ENCODE results near the gene ATAD3C.
"Not testable (repeated sequence)": the region's sequence is repeated elsewhere in the genome, so short reads cannot be mapped to it uniquely, and the experiment has no call there.

The ATAD3C gene

DNA sequence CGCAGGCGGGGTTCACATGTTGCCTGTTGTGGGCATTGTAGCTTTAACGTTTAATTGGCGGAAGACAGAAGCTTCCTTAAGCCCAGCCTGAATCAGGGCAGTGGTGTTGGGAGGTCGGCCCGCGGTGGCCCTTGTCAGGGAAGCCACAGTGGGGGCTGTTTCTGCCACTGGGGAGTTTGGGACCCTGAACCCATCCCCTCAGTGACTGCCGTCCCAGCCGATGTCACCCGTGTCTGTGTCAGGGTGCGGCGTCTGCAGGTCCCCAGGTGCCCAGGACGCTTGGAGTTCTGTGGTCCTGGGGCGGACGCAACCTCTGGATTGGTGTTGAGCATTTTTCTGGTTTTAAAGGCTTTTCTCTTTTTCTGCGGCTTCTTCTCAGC is 31.0 kb downstream of the ATAD3C start:
- DNase-seq = not testable (repeated sequence)

DNA sequence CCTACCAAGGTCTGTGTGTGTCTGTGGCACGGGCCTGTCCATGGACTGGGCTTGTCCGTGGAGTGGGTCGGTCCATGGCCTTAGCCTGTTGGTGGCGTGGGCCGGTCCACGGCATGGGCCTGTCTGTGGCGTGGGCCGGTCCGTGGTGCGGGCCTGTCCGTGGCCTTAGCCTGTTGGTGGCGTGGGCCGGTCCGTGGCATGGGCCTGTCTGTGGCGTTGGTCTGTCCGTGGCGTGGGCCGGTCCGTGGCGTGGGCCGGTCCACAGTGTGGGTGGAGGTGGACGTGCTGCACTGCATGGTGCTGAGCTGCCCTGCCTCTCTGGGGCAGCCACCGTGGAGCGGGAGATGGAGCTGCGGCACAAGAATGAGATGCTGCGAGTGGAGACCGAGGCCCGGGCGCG is 32.3 kb downstream of the ATAD3C start:
- not testable (repeated sequence) for DNase-seq

- DNase-seq = no peak
Measured at GRCh38 chr1:1482856-1483255, 33.4 kb downstream of the ATAD3C start.

- DNase-seq = no peak
Measured at GRCh38 chr1:1483714-1484113, 34.2 kb downstream of the ATAD3C start.

DNA sequence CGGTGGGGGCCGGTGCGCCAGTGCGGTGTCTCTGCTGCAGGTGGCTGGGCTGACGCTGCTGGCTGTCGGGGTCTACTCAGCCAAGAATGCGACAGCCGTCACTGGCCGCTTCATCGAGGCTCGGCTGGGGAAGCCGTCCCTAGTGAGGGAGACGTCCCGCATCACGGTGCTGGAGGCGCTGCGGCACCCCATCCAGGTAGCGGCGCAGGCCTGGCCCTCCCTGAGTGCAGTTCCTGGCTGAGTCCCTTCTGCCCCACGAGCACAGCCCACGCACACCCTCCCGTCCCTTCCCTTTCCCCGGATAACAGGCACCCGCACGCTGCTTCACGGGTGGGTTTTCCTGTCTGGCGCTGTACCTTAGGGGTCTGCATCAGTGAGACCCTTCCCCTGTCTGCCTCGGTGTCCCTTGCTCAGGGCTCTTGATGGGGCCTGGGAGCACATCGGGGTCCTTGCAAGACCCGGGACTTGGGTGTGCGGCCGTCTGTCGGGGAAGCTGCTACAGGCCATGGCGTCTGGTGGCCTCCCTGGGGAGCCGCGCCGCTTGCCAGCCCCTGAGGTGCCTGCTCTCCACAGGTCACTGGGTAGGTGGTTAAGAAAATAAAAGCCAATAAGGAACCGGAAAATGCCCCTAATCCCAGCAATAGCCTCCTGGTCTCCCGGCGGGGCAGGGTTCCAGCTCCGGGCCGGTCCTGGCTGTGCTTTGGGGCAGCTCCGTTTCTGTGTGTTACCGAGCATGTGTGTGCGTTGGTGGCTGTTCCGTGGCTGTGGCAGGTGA is 35.7 kb downstream of the ATAD3C start:
- not testable (repeated sequence) for DNase-seq

DNA sequence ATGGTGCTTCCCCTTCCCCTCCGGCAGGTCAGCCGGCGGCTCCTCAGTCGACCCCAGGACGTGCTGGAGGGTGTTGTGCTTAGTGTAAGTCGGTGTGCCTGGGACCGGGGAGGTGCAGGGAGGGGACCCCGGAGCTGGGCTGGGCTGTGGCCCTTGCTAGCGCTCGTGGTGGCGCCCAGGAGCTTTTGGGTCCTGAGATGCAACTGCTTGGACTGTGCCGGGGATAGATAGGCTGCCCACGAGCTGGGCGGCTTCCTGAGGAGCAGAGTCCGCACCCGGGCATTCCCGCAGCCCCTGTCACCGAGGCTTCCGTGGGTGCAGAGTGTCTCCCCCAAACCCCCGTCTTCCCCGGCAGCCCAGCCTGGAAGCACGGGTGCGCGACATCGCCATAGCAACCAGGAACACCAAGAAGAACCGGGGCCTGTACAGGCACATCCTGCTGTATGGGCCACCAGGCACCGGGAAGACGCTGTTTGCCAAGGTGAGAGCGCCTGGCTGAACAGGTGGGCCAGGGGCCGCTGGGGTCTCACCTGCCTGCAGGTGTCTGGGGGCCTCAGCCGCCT is 36.3 kb downstream of the ATAD3C start:
- DNase-seq = not testable (repeated sequence)

GRCh38 chr1:1487701-1488100 is 38.2 kb downstream of the ATAD3C start:
- DNase-seq = no peak

DNA sequence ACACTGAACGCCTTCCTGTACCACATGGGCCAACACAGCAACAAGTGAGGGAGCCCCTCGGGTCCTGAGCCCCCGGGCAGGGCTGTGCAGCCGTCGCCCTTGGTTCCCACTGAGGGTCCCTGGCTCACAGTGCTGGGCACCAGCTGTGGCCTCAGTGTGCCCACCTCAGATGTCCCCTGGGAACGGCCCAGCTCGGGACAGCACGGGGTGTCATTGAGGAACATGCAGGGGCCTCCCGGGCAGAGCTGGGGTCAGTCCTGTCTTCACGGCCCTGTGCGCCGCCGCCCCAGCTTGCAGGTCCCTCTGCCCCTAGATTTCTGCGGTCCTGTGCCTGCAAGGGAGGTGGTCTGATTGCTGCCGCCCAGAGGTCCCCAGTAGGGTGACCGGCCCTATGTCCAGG is 39.7 kb downstream of the ATAD3C start:
- no peak for DNase-seq

GRCh38 chr1:1489861-1490260 is 40.4 kb downstream of the ATAD3C start:
- no peak for DNase-seq

DNA sequence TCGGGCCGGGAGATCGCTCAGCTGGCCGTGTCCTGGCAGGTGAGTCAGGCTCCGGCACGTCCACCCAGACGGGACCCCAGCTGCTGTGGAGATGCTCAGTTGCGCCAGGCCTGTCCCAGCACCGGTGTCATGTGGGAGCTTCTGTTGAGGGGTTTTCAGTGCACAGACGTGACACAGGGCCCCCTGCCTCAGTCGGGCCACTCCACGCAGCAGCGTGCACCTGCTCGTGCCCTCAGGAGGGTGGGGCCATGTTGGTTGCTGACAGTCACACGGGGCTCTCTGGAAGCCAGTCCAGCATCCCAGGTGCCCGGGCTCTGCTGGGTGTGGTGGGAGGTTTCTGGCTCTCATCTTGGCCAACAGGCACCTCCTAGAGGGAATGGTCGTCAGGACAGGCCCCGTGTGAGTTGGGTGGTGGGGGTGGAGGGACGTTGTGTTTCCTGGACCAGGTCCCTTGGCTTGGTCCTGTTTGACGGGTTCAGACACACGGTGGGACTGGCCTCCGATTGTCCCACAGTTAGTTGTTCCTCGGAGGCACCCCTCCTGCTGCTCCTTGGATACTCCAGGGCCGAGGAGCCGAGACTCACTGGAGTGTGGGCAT is 41.2 kb downstream of the ATAD3C start:
- DNase-seq = no peak

DNA sequence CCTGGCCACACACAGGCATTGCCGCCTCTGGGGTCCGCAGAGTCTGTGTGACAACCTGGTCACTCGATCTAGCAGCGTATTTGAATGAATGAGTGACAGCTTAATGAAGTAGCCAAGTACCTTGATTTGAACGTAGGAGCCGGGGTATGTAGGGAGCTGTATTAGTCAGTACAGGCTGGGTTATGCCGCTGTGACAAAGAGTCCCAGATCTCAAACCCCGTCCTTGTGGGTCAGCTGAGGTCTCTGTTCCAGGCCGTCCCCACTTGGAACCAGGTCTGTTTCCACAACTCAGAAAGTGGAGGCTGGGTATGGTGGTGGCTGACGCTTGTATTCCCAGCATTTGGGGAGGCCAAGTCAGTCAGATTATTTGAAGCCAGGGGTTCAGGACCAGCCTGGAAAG is 42.1 kb downstream of the ATAD3C start:
- no peak for DNase-seq

DNA sequence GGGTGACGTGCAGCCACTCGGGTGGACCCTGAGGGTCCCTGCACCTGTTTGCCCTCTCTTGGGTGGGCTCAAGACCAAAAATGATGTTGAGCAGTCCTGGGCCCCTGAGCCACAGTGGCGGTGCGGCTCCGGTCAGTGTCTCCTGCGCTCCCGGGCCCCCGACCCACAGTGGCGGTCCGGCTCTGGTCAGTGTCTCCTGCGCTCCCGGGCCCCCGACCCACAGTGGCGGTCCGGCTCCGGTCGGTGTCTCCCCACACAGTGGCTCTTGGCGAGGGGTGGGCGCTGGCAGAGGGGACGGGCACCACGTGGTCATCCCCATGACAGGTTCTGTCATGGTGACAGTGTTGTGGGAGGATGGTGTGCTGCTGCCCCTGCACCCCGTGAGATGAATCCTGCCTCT is 44.8 kb downstream of the ATAD3C start:
- not testable (repeated sequence) for DNase-seq

DNA sequence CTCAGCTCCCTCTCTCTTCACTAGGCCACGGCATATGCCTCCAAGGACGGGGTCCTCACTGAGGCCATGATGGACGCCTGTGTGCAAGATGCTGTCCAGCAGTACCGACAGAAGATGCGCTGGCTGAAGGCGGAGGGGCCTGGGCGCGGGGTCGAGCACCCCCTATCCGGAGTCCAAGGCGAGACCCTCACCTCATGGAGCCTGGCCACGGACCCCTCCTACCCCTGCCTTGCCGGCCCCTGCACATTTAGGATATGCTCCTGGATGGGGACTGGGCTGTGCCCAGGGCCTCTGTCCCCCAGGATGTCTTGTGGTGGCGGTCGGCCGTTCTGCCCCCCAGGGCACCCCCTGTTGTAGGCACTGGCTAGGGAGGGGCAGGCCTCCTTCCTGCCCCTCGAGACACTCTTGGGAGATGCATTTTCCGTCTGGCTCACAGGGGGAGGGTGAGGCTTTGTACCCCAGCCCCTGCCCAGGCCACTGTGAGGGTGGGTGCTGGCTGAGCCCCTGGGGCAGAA is 46.0 kb downstream of the ATAD3C start:
- not testable (repeated sequence) for DNase-seq

DNA sequence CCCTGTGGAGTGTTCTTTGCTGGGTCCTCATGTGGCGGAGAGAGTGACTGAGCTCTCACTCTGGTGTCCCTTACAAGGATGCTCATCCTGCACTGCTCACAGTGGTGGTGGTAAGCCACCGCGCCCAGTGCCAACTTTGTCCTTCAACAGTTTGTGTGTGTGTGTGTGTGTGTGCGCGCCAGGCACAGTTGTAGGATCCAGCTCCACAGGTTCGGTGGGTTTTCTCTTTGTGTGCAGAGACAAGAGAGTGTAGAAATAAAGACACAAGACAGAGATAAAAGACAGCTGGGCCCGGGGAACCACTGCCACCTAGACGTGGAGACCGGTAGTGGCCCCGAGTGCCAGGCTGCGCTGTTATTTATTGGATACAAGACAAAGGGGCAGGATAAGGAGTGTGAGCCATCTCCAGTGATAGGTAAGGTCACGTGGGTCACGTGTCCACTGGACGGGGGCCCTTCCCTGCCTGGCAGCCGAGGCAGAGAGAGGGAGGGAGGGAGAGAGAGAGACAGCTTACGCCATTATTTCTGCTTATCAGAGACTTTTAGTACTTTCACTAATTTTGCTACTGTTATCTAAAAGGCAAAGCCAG is 55.4 kb downstream of the ATAD3C start:
- peak; percentile 84 for DNase-seq

GRCh38 chr1:1505366-1505798 is 55.9 kb downstream of the ATAD3C start:
- peak; percentile 36 for DNase-seq

DNA sequence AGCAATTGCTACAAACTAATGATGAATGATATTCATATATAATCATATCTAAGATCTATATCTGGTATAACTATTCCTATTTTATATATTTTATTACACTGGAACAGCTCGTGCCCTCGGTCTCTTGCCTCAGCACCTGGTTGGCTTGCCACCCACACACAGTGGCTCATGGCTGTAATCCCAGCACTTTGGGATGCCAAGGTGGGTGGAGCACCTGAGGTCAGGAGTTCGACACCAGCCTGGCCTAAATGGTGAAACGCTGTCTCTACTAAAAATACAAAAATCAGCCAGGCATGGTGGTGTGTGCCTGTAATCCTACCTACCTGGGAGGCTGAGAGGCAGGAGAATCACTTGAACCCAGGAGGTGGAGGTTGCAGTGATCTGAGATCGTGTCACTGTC is 56.3 kb downstream of the ATAD3C start:
- DNase-seq = not testable (repeated sequence)

GRCh38 chr1:1507305-1507704 is 57.8 kb downstream of the ATAD3C start:
- DNase-seq = no peak

DNA sequence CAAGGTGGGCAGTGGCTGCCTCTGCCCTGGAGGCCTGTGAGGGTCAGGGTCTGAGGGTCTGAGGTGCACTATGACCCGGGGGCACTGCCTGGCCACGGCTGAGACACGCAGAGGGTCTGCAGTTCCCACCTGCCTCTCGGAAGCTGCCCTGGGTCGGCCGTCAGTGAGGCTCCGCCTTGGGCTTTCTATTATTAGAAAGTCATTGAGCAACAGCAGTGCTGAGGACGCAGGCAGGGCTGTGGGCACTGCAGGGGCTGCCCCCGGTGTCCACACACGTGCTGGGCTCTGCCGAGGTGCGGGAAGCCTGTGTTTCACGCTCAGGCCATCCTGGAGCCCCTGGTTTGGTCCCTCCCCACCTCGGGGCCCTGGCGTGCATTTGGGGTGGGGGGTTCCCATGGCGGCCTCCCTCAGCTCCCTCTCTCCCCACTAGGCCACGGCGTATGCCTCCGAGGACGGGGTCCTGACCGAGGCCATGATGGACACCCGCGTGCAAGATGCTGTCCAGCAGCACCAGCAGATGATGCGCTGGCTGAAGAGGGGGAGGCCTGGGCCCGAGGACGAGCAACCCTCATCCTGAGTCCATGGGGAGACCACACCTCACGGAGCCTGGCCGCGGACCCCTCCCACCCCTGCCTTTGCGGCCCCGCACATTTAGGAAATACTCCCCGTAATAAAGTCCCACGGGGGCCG is 59.4 kb downstream of the ATAD3C start:
- DNase-seq = not testable (repeated sequence)

DNA sequence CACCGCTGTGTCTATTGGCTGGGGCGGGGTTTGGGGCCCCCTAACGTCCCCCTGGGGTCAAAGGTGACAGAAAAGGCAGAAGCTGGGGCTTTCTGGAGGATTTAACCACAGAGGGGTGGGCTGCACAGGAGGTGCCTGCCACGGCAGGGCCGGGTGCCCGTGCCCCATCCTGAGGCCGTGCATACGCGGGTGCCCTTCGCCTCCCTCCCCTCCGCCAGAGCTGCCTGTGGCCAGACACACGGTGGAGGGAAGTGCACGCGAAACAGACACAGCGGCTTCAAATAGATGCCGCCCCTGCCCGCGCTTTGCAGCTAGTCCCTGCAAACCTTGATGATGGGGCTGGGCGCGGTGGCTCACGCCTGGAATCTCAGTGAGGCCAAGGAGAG is 60.0 kb downstream of the ATAD3C start:
- DNase-seq = not testable (repeated sequence)

- no peak for DNase-seq
Measured at GRCh38 chr1:1510912-1511532, 61.5 kb downstream of the ATAD3C start.

DNA sequence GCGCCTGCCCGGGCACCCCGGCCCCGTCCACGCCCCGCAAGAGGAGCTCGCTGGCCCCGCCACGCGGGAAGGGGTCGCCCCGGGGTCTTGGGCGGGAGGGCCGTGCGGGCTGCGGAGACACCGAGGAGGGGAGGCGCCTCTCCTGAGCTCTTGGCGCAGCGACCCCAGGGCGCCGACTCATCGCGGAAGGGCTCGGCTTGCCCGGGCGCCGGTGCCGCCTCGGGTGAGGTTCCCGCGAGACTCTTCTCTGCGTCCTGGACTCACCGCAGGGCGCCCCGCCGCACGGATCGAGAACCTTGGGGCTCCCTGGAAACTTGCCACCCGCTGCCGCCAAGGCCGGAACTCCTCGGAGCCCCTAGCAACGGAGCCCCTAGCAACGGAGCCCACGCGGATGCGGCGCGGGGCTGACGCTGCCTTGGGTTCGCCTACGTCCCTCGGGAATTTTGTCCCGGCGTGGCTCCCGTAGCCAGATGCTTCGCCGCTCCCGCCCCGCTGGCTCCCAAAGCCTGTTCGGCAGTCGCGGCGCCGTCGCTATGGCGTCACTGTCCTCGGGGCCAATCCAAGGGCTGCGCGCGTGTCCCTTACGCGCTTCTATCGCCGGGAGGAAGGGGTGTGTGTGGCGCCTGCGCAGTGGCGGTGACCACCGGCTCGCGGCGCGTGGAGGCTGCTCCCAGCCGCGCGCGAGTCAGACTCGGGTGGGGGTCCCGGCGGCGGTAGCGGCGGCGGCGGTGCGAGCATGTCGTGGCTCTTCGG is 62.2 kb downstream of the ATAD3C start, which contains the start of gene ATAD3A:
TSS of gene ATAD3A (plus strand) at position 630 of the 753 bp plus-strand sequence. CDS start at position 737, 107 bp downstream.
- peak; percentile 98 for DNase-seq

- DNase-seq = not testable (repeated sequence)
Measured at GRCh38 chr1:1512425-1512824, 62.9 kb downstream of the ATAD3C start.
